CD14-positive monocyte (primary cell): Measurements from ENCODE around the gene EXOC2. TPM values are rescaled to one million over a fixed set of nuclear protein-coding genes. Genes with fewer than 3 reads are reported as not detected.

ENCODE experiments used
- DNase-seq, 3 donors: peaks; one replicate each; pipeline ENCODE4 v3.0.0-alpha.2; 2011 to 2022
- H2AFZ ChIP-seq: 2 replicates; pipeline ENCODE4 v1.6.0; 2012; ENCODE audit warnings: mild to moderate bottlenecking, low read depth, low read length, inconsistent platforms; ENCODE audit not compliant: insufficient read depth, poor library complexity, severe bottlenecking
- H3K27ac ChIP-seq, 2 donors: 1 replicate in 1 of 2; 2 replicates in 1 of 2; pipeline ENCODE4 v1.5.1; 2012 to 2013; ENCODE audit warnings: low read length in 2 of 2, control low read depth in 1 of 2, inconsistent platforms in 1 of 2, low read depth in 1 of 2, mild to moderate bottlenecking in 1 of 2
- H3K27me3 ChIP-seq, 2 donors: one replicate each; pipeline versions ENCODE4 v1.6.0 to v1.6.1; 2011 to 2013; ENCODE audit warnings: low read length in 2 of 2; ENCODE audit not compliant: control insufficient read depth in 2 of 2, insufficient read depth in 2 of 2
- H3K36me3 ChIP-seq, 2 donors: replicated peaks in 1 of 2; 1 replicate in 1 of 2; 2 replicates in 1 of 2; pipeline versions ENCODE4 v1.5.1 to v1.6.1; 2012 to 2013; ENCODE audit warnings: low read length in 2 of 2, control low read depth in 1 of 2, inconsistent platforms in 1 of 2, mild to moderate bottlenecking in 1 of 2; ENCODE audit not compliant: insufficient read depth in 2 of 2, control insufficient read depth in 1 of 2
- H3K4me1 ChIP-seq, 2 donors: 1 replicate in 1 of 2; 2 replicates in 1 of 2; pipeline versions ENCODE4 v1.5.1 to v1.6.1; 2012 to 2013; ENCODE audit warnings: low read length in 2 of 2, control low read depth in 1 of 2, inconsistent platforms in 1 of 2, mild to moderate bottlenecking in 1 of 2, moderate library complexity in 1 of 2; ENCODE audit not compliant: insufficient read depth in 2 of 2, control insufficient read depth in 1 of 2
- H3K4me2 ChIP-seq: replicated peaks from 2 replicates; pipeline ENCODE3; 2012; ENCODE audit warnings: low read length, moderate library complexity, mild to moderate bottlenecking; ENCODE audit not compliant: poor library complexity, severe bottlenecking; ENCODE audit errors: extremely low read depth
- H3K4me3 ChIP-seq, 3 experiments: fragments of 200-600 bp in 1 of 3; sonication (generic) in 1 of 3; replicated peaks in 1 of 3; 1 replicate in 2 of 3; 2 replicates in 1 of 3; pipeline ENCODE4 v1.5.1; 2011 to 2013; ENCODE audit warnings: low read length in 3 of 3, mild to moderate bottlenecking in 3 of 3, control low read depth in 2 of 3, low read depth in 2 of 3, inconsistent platforms in 1 of 3, moderate library complexity in 1 of 3
- H3K79me2 ChIP-seq: 2 replicates; pipeline ENCODE4 v1.6.0; 2012; ENCODE audit warnings: mild to moderate bottlenecking, control low read depth, inconsistent platforms, low read length, moderate library complexity; ENCODE audit not compliant: insufficient read depth
- H3K9ac ChIP-seq: 2 replicates; pipeline ENCODE4 v1.6.0; 2017; ENCODE audit warnings: low read length, mild to moderate bottlenecking; ENCODE audit not compliant: insufficient read depth, poor library complexity, severe bottlenecking
- H3K9me3 ChIP-seq, 2 donors: replicated peaks in 1 of 2; 1 replicate in 1 of 2; 2 replicates in 1 of 2; pipeline versions ENCODE4 v1.5.1 to v1.6.1; 2012 to 2013; ENCODE audit warnings: low read length in 2 of 2, control low read depth in 1 of 2; ENCODE audit not compliant: control insufficient read depth in 1 of 2, insufficient read depth in 1 of 2
- H4K20me1 ChIP-seq: 2 replicates; pipeline ENCODE4 v1.6.0; 2012; ENCODE audit warnings: mild to moderate bottlenecking, low read length, control low read depth, moderate library complexity; ENCODE audit not compliant: insufficient read depth
- H3K27ac Mint-ChIP-seq, 7 donors: one replicate each; pipeline ENCODE4 v1.8.0; 2020; ENCODE audit warnings: mild to moderate bottlenecking in 7 of 7, mixed read lengths in 7 of 7, moderate library complexity in 6 of 7, inconsistent platforms in 2 of 7
- H3K27me3 Mint-ChIP-seq, 3 donors: one replicate each; pipeline ENCODE4 v1.8.0; 2021 to 2022; ENCODE audit warnings: low read depth in 3 of 3, mild to moderate bottlenecking in 3 of 3, mixed read lengths in 3 of 3, moderate library complexity in 3 of 3, inconsistent platforms in 1 of 3
- H3K36me3 Mint-ChIP-seq, 2 donors: one replicate each; pipeline ENCODE4 v1.8.0; 2020; ENCODE audit warnings: mixed read lengths in 2 of 2, inconsistent platforms in 1 of 2, mild to moderate bottlenecking in 1 of 2
- H3K4me1 Mint-ChIP-seq: one replicate; pipeline ENCODE4 v1.8.0; 2020; ENCODE audit warnings: mild to moderate bottlenecking, mixed read lengths
- H3K4me3 Mint-ChIP-seq, 2 donors: one replicate each; pipeline ENCODE4 v1.8.0; 2020; ENCODE audit warnings: mild to moderate bottlenecking in 2 of 2, mixed read lengths in 2 of 2, moderate library complexity in 1 of 2
- H3K9me3 Mint-ChIP-seq, 7 donors: one replicate each; pipeline ENCODE4 v1.8.0; 2020 to 2022; ENCODE audit warnings: mixed read lengths in 7 of 7, mild to moderate bottlenecking in 6 of 7, moderate library complexity in 6 of 7, inconsistent platforms in 2 of 7
- WGBS: methylation state at CpG from one replicate; pipeline ENCODE4 v1.1.5; 2013; ENCODE audit warnings: missing lambda C conversion rate; ENCODE audit not compliant: insufficient coverage; 5-methylcytosine and 5-hydroxymethylcytosine counted together
- intact Hi-C, 2 donors: fragments of 100-400 bp; cut with micrococcal nuclease; formaldehyde crosslinking; loops; one replicate each; pipeline versions ENCODE4 v1.15.0 to v1.15.1; 2023
- polyA plus RNA-seq, 3 donors: library from polyadenylated mRNA; depleted of rRNA in 1 of 3; unstranded in 2 of 3; stranded (reverse) in 1 of 3; fragments of 300-500 nt in 2 of 3; fragments of >200 nt in 1 of 3; fragmentation: Illumina TruSeq in 2 of 3; gene quantifications; 1 replicate in 2 of 3; 2 replicates in 1 of 3; pipeline ENCODE4 v1.2.3, GENCODE V29; 2012 to 2021
- TF ChIP-seq, protein P1 (sequence below): fragments of 200-600 bp; IDR thresholded peaks from one replicate; pipeline ENCODE4 v1.8.0; 2022; ENCODE audit warnings: antibody characterized with exemption, mild to moderate bottlenecking

EXOC2 gene
- polyA plus RNA-seq, 3 donors = 7.5 to 15.5 (median 12.0) TPM

DNA sequence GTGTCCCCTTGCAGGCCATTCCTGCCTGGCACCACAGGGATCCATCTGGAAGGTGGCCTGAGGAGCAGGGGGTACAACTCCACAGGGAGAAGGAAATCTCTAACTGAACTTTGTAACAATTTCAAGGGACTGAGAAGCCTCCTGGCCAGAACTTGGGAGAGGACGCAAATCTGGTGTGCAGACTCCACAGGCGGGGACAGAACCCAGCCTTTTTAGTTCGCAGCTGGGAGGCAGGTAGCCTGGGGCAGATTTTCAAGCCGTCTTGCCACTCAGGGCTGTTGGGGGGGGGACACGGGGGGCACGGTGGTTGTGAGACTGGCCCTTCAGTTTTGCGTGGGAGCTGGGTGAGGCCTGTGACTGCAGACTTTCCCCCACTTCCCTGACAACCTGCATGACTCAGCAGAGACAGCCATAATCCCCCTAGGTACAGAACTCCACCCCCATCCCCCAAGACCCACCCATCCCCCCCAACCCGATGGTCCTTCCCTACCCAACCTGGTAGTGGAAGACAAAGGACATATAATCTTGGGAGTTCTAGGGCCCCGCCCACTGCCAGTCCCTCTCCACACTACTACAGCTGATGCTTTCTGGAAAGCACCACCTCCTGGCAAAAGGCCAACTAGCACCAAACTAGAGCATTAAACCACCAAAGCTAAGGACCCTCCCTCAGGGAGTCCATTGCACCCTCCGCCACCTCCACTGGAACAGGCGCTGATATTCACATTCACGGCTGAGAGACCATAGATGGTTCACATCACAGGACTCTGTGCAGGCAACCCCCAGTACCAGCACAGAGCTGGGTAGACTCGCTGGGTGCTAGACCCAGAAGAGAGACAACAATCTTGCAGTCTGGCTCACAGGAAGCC is 33.0 kb downstream of the EXOC2 start:
- Histone ChIP-seq H2AFZ (no peak overlapping the region), H3K27me3 (no peaks in the 10 kb centered on the region), H3K4me1 (no peaks in the 10 kb centered on the region), H3K79me2 (peaks cover 12% of the 10 kb centered on the region), H3K4me3 (no peak overlapping the region), H4K20me1 (peaks cover 34% of the 10 kb centered on the region), H3K9me3 (peaks cover 0 to 6% of the 10 kb centered on the region in 2 donors), H3K36me3 (peaks cover 0 to 12% of the 10 kb centered on the region in 2 donors), H3K27ac (no peak overlapping the region), H3K4me2 (no peak overlapping the region), H3K9ac (no peak overlapping the region)
- peaks cover 10 to 17% of the 10 kb centered on the region in 2 donors for H3K36me3 Mint-ChIP-seq
- H3K4me3 Mint-ChIP-seq = no peak overlapping the region
- intact Hi-C loops = no loop called here
- H3K27ac Mint-ChIP-seq = peak overlapping the region in 1 of 7 donors; percentile 50
- H3K4me1 Mint-ChIP-seq = peaks cover 11% of the 10 kb centered on the region
- H3K27me3 Mint-ChIP-seq = no peaks in the 10 kb centered on the region
- no peak for DNase-seq
- H3K9me3 Mint-ChIP-seq = peaks cover 0 to 12% (median 5%) of the 10 kb centered on the region in 7 donors
- 71% methylated on average over 7 of the region's 13 CpGs for WGBS
- TF ChIP-seq, protein P1, sequence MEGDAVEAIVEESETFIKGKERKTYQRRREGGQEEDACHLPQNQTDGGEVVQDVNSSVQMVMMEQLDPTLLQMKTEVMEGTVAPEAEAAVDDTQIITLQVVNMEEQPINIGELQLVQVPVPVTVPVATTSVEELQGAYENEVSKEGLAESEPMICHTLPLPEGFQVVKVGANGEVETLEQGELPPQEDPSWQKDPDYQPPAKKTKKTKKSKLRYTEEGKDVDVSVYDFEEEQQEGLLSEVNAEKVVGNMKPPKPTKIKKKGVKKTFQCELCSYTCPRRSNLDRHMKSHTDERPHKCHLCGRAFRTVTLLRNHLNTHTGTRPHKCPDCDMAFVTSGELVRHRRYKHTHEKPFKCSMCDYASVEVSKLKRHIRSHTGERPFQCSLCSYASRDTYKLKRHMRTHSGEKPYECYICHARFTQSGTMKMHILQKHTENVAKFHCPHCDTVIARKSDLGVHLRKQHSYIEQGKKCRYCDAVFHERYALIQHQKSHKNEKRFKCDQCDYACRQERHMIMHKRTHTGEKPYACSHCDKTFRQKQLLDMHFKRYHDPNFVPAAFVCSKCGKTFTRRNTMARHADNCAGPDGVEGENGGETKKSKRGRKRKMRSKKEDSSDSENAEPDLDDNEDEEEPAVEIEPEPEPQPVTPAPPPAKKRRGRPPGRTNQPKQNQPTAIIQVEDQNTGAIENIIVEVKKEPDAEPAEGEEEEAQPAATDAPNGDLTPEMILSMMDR = no peak

DNA sequence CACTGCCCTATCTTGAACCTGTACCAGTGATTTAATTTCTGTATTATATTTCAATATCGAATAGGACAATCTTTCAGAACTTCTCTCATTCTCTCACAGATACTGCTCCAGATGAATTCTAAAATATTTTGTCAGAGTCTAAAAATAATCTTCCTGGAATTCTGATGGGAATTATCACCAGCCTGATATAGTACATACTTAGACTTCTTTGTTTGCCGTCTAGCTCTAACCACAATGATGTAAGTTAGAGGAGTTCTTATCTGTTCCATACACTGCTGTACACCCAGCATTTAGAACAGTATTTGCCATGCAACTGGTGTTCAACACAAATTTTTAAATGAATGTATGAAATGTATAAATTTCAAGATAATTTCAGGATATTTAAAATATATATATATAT is 34.7 kb downstream of the EXOC2 start:
- H3K79me2 ChIP-seq = peaks cover 12% of the 10 kb centered on the region
- H3K27me3 Mint-ChIP-seq = peaks cover 0 to 2% (median 0%) of the 10 kb centered on the region in 3 donors
- no CpG with 5 or more reads among the region's 2 CpGs for WGBS
- H3K27ac Mint-ChIP-seq = no peak overlapping the region
- peaks cover 0 to 6% of the 10 kb centered on the region in 2 donors for H3K9me3 ChIP-seq
- peaks cover 7% of the 10 kb centered on the region for H3K4me1 Mint-ChIP-seq
- H3K4me1 ChIP-seq = no peaks in the 10 kb centered on the region
- H3K36me3 Mint-ChIP-seq = peaks cover 14 to 20% of the 10 kb centered on the region in 2 donors
- peaks cover 0 to 9% (median 5%) of the 10 kb centered on the region in 7 donors for H3K9me3 Mint-ChIP-seq
- intact Hi-C loops = no loop called here
- no peak overlapping the region for H3K4me3 ChIP-seq
- no peak for DNase-seq
- H2AFZ ChIP-seq = no peak overlapping the region
- TF ChIP-seq, protein P1 = no peak
- no peak overlapping the region for H3K27ac ChIP-seq
- no peak overlapping the region for H3K9ac ChIP-seq
- no peak overlapping the region for H3K4me2 ChIP-seq
- peaks cover 34% of the 10 kb centered on the region for H4K20me1 ChIP-seq
- no peaks in the 10 kb centered on the region for H3K27me3 ChIP-seq
- H3K4me3 Mint-ChIP-seq = no peak overlapping the region
- peaks cover 0 to 12% of the 10 kb centered on the region in 2 donors for H3K36me3 ChIP-seq
